WTC11 (cell line): ENCODE data around the gene CDSN.

Source experiments
- FOXK1 ChIP-seq: sonication (generic); formaldehyde crosslinking; IDR thresholded peaks from 2 replicates; pipeline ENCODE4 v1.8.0; 2022; ENCODE audit warnings: mild to moderate bottlenecking, moderate library complexity, missing genetic modification reagents
- FOXP1 ChIP-seq: sonication (generic); formaldehyde crosslinking; IDR thresholded peaks from 2 replicates; pipeline ENCODE4 v1.8.0; 2022; ENCODE audit warnings: missing genetic modification reagents, mild to moderate bottlenecking, moderate library complexity, borderline replicate concordance
- IRF2 ChIP-seq: sonication (generic); formaldehyde crosslinking; IDR thresholded peaks from 2 replicates; pipeline ENCODE4 v1.8.0; 2022; ENCODE audit warnings: low read depth, missing genetic modification reagents, borderline replicate concordance
- JUN ChIP-seq: sonication (generic); formaldehyde crosslinking; IDR thresholded peaks from 2 replicates; pipeline ENCODE4 v1.8.0; 2023; ENCODE audit warnings: mild to moderate bottlenecking, missing genetic modification reagents
- NR3C1 ChIP-seq: sonication (generic); formaldehyde crosslinking; conservative IDR thresholded peaks from 2 replicates; pipeline ENCODE4 v1.8.1; 2023; ENCODE audit warnings: low read depth, mild to moderate bottlenecking, missing genetic modification reagents
- TCF7 ChIP-seq: sonication (generic); formaldehyde crosslinking; IDR thresholded peaks from 2 replicates; pipeline ENCODE4 v1.8.0; 2022; ENCODE audit warnings: mild to moderate bottlenecking, low read depth, missing genetic modification reagents, moderate library complexity
- TF ChIP-seq, protein P1 (sequence below): fragments of 200-600 bp; IDR thresholded peaks from 2 replicates; pipeline ENCODE4 v1.8.0; 2022; ENCODE audit warnings: antibody characterized with exemption
- TF ChIP-seq, protein P2 (sequence below): sonication (generic); formaldehyde crosslinking; IDR thresholded peaks from 2 replicates; pipeline ENCODE4 v1.8.1; 2023; ENCODE audit warnings: mild to moderate bottlenecking, missing genetic modification reagents, moderate library complexity
- TF ChIP-seq, protein P3 (sequence below): sonication (generic); formaldehyde crosslinking; IDR thresholded peaks from 2 replicates; pipeline ENCODE4 v1.8.0; 2022; ENCODE audit warnings: mild to moderate bottlenecking, missing genetic modification reagents
- TF ChIP-seq, protein P4 (sequence below): sonication (generic); formaldehyde crosslinking; IDR thresholded peaks from 2 replicates; pipeline ENCODE4 v1.8.1; 2022; ENCODE audit warnings: missing genetic modification reagents, borderline replicate concordance
- TF ChIP-seq, protein P5 (sequence below): sonication (generic); formaldehyde crosslinking; IDR thresholded peaks from 2 replicates; pipeline ENCODE4 v1.8.0; 2022; ENCODE audit warnings: mild to moderate bottlenecking, missing genetic modification reagents
- TF ChIP-seq, protein P6 (sequence below): sonication (generic); formaldehyde crosslinking; IDR thresholded peaks from 2 replicates; pipeline ENCODE4 v1.8.0; 2022; ENCODE audit warnings: mild to moderate bottlenecking, missing genetic modification reagents

DNA sequence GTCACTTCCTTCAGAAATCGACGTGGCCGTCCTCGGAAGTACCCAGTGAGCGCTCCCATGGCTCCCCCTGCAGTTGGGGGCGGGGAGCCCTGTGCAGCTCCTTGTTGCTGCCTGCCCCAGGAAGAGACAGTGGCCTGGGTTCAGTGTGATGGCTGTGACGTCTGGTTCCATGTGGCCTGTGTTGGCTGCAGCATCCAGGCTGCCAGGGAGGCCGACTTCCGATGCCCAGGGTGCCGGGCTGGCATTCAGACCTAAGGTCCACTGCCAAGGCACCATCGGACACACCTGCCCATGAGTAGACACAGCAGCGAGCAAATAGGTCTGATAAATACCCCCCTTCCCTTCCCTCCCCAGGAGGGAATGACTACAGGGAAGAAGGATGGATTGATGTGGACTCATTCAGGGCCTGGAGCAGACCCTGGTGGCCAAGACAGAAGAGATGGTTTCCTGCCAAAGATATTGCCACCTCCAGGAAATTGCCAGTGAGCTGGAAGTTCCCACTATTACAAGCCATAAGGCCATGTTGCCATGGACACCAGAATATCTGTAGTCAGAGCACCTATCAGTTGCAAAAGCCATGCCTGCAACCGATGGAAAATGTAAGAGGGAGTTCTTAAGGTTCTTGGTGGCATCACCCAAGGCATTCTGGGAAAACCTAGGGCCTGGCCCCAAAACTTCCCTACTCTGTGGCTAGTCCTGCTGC is 42.4 kb upstream of the CDSN start:
- TF ChIP-seq TCF7 (no peak), FOXP1 (CRISPR knock-in tag) (peak; percentile 36; the same call in 1 of the 2 replicates), FOXK1 (CRISPR knock-in tag) (no peak), IRF2 (CRISPR knock-in tag) (no peak), JUN (CRISPR knock-in tag) (no peak), NR3C1 (CRISPR knock-in tag) (no peak)
- TF ChIP-seq, protein P1, sequence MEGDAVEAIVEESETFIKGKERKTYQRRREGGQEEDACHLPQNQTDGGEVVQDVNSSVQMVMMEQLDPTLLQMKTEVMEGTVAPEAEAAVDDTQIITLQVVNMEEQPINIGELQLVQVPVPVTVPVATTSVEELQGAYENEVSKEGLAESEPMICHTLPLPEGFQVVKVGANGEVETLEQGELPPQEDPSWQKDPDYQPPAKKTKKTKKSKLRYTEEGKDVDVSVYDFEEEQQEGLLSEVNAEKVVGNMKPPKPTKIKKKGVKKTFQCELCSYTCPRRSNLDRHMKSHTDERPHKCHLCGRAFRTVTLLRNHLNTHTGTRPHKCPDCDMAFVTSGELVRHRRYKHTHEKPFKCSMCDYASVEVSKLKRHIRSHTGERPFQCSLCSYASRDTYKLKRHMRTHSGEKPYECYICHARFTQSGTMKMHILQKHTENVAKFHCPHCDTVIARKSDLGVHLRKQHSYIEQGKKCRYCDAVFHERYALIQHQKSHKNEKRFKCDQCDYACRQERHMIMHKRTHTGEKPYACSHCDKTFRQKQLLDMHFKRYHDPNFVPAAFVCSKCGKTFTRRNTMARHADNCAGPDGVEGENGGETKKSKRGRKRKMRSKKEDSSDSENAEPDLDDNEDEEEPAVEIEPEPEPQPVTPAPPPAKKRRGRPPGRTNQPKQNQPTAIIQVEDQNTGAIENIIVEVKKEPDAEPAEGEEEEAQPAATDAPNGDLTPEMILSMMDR: no peak
- TF ChIP-seq, protein P2, sequence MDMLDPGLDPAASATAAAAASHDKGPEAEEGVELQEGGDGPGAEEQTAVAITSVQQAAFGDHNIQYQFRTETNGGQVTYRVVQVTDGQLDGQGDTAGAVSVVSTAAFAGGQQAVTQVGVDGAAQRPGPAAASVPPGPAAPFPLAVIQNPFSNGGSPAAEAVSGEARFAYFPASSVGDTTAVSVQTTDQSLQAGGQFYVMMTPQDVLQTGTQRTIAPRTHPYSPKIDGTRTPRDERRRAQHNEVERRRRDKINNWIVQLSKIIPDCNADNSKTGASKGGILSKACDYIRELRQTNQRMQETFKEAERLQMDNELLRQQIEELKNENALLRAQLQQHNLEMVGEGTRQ (CRISPR knock-in tag): no peak
- TF ChIP-seq, protein P3, sequence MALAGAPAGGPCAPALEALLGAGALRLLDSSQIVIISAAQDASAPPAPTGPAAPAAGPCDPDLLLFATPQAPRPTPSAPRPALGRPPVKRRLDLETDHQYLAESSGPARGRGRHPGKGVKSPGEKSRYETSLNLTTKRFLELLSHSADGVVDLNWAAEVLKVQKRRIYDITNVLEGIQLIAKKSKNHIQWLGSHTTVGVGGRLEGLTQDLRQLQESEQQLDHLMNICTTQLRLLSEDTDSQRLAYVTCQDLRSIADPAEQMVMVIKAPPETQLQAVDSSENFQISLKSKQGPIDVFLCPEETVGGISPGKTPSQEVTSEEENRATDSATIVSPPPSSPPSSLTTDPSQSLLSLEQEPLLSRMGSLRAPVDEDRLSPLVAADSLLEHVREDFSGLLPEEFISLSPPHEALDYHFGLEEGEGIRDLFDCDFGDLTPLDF (CRISPR knock-in tag): no peak
- TF ChIP-seq, protein P4, sequence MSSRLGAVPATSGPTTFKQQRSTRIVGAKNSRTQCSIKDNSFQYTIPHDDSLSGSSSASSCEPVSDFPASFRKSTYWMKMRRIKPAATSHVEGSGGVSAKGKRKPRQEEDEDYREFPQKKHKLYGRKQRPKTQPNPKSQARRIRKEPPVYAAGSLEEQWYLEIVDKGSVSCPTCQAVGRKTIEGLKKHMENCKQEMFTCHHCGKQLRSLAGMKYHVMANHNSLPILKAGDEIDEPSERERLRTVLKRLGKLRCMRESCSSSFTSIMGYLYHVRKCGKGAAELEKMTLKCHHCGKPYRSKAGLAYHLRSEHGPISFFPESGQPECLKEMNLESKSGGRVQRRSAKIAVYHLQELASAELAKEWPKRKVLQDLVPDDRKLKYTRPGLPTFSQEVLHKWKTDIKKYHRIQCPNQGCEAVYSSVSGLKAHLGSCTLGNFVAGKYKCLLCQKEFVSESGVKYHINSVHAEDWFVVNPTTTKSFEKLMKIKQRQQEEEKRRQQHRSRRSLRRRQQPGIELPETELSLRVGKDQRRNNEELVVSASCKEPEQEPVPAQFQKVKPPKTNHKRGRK (CRISPR knock-in tag): no peak
- TF ChIP-seq, protein P5, sequence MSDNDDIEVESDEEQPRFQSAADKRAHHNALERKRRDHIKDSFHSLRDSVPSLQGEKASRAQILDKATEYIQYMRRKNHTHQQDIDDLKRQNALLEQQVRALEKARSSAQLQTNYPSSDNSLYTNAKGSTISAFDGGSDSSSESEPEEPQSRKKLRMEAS (CRISPR knock-in tag): no peak
- TF ChIP-seq, protein P6, sequence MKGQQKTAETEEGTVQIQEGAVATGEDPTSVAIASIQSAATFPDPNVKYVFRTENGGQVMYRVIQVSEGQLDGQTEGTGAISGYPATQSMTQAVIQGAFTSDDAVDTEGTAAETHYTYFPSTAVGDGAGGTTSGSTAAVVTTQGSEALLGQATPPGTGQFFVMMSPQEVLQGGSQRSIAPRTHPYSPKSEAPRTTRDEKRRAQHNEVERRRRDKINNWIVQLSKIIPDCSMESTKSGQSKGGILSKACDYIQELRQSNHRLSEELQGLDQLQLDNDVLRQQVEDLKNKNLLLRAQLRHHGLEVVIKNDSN (CRISPR knock-in tag): no peak
